ENCODE results near the gene MEA1.

The MEA1 gene

GRCh38 chr6:42987533-42988451 lies 26.0 kb downstream of the MEA1 start:
- TF ChIP-seq CTCF (conservative IDR thresholded peaks at IDR 0.05; ENCODE audit: control insufficient read depth, insufficient read depth, low read depth, low read length): no peak
- no peak overlapping the region for H3K4me3 ChIP-seq (ENCODE audit: control insufficient read depth, low read depth, low read length)
- no peak for DNase-seq (ENCODE audit: low read depth)

- no peak for DNase-seq (ENCODE audit: low read depth)
- H3K4me3 ChIP-seq (ENCODE audit: control insufficient read depth, low read depth, low read length): peak overlapping the region; percentile 70
- TF ChIP-seq CTCF (conservative IDR thresholded peaks at IDR 0.05; ENCODE audit: control insufficient read depth, insufficient read depth, low read depth, low read length): no peak
These were observed 28.7 kb downstream of the MEA1 start for GRCh38 chr6:42984924-42985475.

GRCh38 chr6:42984001-42984923 lies 29.5 kb downstream of the MEA1 start, which contains the start of gene PPP2R5D:
Gene PPP2R5D (plus strand): TSS chr6:42984570. CDS start chr6:42984678, 108 bp downstream.
- TF ChIP-seq CTCF (conservative IDR thresholded peaks at IDR 0.05; ENCODE audit: control insufficient read depth, insufficient read depth, low read depth, low read length): no peak
- peak within 1 kb of the TSS; percentile 70 for H3K4me3 ChIP-seq (ENCODE audit: control insufficient read depth, low read depth, low read length)
- peak; percentile 99 for DNase-seq (ENCODE audit: low read depth)

- DNase-seq (ENCODE audit: low read depth): peak; percentile 32
- TF ChIP-seq CTCF (conservative IDR thresholded peaks at IDR 0.05; ENCODE audit: control insufficient read depth, insufficient read depth, low read depth, low read length): no peak
- no peak overlapping the region for H3K4me3 ChIP-seq (ENCODE audit: control insufficient read depth, low read depth, low read length)
These were observed 31.9 kb downstream of the MEA1 start for GRCh38 chr6:42981836-42982235.

GRCh38 chr6:42979523-42980177 lies 34.1 kb downstream of the MEA1 start:
- H3K4me3 ChIP-seq (ENCODE audit: control insufficient read depth, low read depth, low read length): peak overlapping the region; percentile 61
- DNase-seq (ENCODE audit: low read depth): peak; percentile 62
- no peak for TF ChIP-seq CTCF (conservative IDR thresholded peaks at IDR 0.05; ENCODE audit: control insufficient read depth, insufficient read depth, low read depth, low read length)

All from fibroblast of mammary gland (primary cell).